Astrocyte of the hippocampus (primary cell): ENCODE measurements around the gene IRX4.

Experiments
- DNase-seq: peaks from one replicate; pipeline ENCODE4 v3.0.0; 2011; ENCODE audit warnings: low read depth, low spot score

Gene IRX4

DNA sequence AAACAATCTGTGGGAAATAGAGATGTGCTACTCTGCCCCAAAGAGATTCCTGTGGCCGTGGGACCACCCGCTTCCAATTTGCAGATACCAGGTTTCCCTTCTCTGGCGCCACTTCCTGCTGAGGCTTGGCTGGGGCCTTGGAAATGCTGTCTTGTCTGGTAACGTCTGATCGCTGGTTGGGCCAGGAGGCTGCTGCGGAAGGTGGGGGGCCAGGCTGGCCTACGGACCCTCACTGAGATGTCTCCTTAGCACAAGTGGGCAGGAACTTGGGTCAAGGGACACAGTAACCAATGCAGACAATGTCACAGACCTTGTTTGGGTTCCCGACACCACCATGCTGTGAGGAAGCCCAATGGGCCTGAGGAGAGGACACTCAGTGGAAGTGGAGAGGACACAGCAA lies 31.7 kb upstream of the IRX4 start:
- DNase-seq: no peak

DNA sequence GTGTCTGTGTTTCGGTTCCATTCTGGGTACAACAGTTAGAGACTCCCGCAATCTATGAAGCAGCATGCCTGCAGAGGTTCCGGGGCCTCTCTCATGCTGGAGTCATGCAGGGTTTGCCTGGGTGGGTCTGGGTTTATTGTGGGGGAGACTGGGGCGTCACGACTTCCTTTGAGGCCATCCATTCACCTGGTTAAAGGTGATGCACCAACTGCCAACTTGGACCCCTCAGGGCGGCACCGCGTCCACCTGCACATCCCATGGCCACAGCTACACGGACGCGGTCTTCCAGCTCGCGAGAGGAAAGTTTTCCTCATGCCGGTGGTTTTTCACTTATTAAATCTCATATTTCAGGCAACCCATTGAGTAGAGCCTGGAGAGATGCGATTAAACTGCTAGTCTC lies 30.9 kb upstream of the IRX4 start:
- DNase-seq: no peak

DNA sequence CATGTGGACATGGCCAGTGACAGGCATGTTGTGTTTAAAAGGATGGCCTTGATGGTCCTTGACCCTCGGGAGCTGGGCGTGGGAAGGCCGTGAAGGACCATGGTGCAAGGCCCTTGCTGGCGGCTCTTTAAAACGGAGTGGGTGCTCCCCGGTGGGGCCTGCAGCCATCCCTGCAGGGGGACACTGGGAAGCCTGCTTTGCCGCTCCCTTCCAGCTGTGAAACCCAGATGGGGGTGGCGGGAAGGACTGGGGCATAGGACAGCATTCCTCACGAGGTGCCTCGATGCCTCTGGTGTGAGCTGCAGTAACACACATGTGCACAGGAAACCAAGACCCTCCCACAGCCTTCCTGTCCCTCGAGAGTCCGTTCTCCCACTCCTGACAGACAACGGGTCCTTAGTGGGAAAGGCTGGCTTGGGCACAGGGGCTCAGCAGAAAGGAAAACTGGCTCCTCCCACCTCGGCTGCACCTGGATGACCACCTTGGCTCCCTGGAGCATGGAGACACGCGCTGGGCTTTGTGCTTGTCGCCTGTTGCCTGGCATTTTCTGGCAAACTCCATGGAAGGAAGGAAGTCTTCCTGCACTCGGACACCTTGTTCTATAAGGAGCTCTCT lies 30.3 kb upstream of the IRX4 start:
- DNase-seq: no peak

DNA sequence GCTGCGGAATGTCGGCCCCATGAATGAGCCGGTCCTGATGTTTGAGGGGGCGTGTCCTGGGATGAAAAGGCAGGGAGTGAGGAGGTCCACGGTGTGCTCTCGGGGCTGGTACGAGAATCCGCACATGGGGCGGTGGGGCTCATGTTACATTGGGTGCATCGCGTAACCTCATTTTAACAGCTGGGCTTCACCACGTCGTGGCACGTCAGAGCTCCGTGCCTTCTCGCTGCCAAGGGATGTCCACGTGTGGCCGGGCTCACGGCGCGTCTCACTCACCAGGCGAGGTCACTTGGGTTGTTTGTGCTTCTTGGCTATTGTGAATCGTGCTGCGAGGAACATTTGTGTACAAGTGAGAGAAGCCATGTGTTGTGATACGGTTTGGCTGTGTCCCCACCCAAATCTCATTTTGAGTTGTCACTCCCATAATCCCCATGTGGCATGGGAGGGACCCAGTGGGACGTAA lies 29.1 kb upstream of the IRX4 start:
- DNase-seq: no peak

DNA sequence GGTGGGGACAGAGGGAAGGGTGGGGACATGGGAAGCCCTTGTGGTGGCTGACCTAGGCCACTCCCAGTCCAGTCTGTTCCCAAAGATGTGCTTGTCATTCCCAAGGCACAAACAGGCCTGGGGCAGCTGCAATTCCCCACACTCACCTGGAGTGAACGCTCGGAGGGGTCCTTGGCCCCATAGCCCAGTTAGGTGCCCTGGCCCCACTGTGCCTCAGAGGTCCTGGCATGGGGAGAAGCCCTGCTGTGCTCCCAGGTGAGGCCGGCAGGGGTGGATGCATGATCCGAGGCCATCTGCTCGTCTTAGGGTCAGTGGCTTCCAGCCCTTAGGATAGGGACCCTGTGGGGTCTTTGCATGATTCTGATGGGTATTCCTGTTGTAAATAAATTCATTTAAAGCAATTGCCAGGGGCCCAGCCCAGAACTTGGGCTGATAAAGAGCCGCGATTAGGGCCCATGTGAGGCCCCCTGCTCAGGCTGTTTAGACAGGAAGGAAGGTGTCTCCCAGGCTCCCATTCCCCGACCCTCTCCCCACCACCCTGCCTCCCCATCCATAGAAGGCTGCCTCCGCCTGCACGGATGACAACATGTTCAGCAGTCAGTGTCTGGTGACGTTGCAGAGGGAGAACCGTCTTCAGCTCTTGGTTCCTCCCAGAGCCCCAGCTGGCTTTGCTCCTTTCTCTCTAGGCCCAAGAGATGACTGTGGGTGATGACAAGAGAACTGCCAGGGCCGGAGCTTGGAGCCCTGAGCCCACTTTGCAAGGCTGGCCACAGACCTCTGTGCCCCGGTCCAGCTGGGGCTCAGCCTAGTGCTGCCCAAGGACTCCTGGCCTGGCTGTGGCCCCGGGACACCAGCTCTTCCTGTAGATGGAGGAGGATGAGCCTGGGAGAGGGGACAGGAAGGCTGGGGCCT lies 28.4 kb upstream of the IRX4 start:
- no peak for DNase-seq

DNA sequence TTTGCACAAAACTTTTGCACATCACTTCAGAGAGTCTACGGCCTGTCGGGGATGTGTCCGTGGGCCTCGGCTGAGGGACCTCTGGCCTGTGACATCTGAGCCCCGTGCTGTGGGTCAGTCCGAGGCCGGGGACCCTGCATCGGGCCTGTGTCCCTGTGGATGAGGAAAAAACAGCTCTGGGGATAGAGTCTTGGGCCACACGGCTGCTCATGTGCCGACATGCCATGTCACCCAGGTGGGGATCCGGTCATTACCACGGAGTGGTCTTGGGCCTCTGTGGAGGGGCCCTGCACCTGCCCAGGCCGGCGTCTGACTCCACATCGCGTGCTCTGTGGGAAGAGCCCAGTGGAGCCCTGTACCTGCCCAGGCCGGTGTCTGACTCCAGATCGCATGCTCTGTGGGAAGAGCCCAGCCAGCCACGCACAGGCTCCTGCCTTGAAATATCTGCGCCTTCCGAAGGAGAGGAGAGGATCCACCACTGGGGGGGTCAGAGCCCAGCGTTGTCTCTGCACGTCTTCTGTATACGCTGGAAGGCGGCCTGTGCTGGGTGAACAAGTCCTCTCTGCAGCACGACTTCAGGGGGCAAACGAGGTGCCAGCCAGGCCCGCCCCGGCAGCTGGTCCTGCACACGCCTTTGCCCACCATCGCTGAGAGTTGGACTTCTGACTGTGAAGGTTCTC lies 27.5 kb upstream of the IRX4 start:
- DNase-seq: no peak

DNA sequence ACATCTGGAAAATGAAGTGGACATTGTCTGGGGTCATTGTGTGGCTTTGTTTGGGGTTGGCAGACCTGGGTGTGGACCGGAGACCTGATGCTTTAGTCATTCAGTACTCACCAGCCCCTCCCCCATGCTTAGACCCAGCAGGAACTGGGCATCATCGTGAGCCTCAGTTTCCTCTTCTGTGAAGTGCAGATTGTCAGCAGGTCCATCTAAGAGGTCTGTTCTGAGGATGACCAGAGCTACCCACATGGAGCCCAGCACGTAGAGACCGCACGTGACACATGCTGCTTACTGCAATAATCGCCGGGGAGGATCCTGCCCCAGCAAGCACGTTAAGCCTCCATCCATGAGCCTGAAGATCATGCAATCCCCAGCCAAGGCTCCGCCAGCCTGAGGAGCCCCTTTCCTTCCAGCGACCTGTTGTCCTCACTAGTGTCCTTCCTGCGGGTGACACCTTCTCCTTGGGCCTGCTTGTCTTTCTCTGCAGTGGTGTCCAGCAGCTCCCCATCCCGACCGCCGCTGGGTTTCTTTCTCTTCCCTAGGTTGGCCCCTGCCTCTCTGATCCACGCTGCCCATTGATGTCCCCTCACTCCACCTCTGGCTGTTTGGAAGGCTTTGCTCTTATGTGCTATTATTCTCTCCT lies 26.7 kb upstream of the IRX4 start:
- no peak for DNase-seq

DNA sequence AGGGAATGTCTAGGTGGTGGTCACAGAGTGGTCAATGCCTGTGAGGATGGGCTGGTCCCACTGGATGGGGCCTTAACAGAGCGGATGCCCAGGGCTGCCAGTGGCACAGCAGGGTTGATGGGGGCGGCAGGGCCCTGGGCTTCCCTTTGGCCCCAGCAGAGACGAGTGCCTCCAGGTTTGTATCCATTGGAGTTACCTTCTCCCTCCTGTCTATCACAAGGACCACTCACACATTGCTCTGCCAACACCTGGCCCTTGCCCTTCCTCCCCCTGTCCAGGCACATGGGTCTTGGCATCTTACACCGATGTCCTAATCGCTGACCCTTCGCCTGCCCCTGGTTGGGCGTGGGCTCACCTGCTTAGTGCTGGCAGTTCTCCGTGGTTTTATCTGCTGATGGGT lies 26.2 kb upstream of the IRX4 start:
- DNase-seq: no peak

DNA sequence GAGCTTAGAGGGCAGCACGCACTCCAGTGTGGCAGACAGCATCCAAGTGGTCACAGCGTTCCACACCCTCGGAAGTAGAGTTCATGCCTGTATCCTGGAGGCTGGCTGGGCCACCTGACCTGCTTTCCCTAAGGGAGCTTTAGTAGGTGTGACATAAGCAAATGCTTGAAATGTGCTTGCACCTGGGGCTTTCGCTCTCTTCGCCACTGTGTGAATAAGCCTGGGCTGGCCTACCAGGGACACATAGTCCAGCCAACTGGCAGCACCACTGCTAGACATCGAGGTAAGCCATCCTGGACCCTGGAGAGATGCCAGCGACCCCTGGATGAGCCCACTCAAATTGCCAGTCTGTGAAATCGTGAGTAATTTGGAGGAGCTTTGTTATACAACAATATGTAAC lies 24.9 kb upstream of the IRX4 start:
- no peak for DNase-seq

DNA sequence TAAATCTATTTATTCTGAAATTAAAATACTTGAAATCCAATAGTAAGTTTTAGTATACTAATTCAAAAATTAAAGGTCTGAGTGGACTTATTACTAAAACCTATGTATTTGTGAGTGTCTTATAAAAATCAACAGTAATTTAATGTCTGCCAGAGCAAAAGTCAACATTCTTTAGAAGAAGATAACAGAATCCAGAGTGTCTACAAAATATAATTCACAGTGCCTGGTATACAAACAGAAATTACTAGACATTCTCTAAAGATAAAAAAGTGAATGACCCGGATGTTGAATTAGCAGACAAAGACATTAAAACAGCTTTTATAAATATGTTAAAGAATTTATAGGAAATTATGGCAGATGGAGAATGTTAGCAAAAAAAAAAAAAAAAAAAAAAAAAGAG lies 22.4 kb upstream of the IRX4 start:
- no peak for DNase-seq

DNA sequence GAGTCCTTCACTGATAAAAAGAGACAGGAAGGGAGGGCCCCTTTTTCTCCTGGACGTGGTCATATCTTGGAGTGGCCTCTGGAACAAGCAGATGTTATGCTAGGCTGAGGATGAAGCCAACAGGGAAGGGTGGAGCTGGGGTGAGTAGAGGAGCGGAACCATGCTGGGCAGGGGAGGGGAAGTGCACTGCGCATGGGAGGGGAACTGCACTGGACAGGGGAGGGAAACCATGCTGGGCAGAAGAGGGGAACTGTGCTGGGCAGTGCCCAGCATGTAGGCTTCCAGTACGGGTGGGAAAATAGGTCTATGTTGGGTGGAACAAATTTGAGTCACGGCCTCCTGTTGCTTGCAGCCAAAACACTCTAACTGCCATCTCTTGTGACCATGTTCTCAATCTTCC lies 19.3 kb upstream of the IRX4 start:
- DNase-seq: no peak

DNA sequence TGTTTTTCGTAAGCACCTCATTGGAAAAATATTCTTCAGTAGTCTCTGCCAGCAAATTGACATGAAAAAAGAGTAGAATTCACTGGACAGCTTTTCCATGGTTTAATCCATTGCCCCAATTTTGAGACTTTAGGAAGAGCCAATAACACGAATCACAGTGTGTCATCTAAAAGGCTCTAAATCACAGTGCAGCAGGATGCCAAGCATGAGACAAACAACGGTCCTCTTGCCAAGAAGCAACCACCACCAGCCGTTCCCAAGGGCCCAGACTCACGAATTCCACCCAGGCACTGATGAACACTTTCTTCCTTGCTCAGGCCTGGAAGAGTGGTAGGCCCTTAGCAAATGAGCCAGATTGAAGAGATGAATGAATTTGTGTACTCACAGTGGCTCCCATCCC lies 18.3 kb upstream of the IRX4 start:
- DNase-seq: no peak

DNA sequence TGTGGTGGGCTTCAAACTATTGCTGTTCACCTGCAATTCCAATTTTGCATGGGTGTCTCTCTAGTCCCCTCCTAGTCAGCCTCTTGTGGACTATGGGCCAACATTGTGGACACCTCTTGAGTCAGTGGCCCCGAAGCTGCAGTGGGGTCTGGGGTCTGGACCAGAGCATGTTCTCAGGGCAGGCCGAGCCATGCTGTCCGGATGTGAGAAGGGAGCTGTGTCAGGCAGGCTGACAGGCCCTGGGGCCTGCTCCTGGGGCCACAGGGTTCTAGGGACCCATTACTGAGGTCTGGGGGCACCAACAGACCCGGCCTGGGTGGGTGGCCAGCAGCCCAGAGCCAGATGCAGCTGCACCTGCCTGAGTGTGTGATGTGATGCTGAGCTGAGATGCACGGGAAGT lies 16.5 kb upstream of the IRX4 start:
- no peak for DNase-seq

DNA sequence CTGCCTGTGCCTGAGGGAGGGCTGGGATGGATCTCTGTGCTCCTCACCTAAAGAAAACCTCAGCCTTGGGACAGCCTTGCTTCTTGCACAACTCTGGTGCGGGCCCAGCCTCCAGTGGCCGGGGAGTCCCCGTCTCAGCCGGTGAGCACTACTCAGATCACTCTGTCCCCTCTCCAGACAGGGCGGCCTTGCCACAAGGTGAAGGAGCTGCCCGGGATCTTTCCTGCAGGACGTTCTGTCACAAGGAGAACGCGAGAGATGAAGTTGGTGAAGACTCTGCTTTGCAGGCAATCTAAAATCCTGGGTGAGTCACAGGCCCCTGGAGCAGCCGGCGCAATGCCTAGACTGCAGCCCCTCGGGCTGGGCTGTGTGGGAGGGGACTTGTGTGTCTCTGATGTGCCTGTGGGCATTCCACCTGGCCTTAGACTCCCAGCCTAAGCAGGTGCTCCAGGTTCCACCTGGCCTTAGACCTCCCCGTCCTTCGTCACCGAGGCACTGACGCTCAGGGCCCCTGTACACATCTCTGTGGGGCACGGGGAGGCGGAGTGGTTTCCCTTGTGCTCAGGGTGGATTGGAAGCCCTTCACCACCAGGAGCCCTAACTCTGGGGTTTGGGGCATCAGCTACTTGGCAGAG lies 15.2 kb upstream of the IRX4 start:
- no peak for DNase-seq

DNA sequence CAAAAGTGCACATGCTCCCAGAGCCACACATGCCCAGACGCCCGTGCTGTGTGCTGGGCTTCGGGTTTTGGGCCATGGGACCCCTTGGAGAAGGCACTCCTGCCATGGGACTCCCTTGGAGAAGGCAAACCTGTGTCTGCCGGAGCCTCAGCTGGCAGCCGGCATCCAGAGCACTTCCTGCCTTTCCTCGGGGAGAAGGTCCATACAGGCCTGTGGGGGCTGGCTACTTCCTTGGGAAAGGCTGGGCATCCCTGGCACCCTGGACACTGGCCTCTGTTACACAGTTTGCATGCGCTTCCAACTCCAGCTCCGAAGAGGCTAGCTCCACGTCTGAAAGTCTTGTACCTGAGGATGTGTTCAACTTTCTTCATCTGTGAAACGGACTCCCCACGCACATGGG lies 14.7 kb upstream of the IRX4 start:
- no peak for DNase-seq

DNA sequence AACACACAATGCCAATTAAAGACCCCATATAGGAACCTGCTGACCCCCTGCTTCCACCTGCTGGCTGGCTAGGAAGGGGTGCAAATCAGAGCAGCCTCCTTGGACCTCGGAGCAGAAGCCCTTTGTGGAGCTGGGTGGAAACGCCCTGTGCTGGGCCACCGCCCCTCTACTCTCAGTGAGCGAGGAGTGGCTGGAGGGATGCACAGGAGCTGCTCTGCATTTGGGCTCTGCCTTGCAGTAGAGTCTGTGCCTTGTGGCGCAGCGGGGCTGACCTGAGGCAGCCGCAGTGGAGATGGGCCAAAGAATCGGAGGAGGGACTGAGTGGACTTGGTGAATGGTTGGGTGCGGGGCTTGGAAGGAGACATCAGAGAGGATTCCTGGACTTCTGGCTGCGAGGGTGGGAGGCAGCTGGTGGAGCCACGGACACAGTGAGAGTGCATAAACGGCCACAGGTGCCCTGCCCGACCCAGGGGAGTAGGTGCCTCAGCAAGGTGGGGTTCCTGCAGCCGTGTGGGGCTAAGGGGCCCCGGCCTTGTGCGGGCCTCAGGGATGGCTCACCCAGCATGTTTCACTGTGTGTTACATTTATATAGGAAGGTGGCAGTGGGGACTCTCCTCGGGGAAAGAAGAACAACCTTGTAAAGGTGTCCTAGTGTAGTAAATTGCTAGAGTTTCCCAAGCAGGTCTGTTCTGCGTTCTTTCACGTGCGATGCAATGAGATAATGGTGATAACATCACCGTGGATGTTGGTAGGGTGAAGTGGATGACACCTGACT lies 14.1 kb upstream of the IRX4 start:
- no peak for DNase-seq

DNA sequence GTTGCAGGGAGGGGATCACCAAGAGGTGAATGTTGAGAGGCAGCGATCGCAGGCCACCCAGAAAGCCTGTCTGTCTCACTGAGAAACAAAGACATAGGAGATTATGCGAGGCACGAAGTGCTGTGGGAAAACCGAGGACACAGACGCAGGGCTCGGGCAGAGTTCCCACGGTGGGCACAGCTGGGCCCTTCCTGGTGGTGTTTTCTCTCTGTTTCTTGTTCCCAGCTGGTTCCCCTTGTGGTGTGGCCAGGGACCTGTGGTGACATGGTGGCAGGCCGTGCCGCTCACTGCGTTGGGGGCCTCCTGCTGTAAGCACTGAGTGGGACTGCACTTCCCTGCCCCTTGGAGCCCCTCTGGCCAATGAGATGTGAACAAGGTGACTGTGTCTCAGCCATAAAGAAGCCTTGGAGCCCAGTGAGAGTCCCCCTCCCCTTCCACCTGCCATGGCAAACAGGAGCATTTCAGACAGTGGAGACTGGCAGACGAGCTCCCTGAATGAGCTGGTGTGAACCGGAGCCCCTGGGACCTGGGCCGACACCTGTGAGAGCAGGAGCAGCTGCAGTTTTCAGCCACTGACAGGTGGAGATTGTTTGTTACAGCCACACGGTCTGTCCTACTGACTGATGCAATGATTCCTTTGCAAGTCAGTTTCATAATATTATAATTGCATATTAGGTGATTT lies 13.2 kb upstream of the IRX4 start:
- no peak for DNase-seq

DNA sequence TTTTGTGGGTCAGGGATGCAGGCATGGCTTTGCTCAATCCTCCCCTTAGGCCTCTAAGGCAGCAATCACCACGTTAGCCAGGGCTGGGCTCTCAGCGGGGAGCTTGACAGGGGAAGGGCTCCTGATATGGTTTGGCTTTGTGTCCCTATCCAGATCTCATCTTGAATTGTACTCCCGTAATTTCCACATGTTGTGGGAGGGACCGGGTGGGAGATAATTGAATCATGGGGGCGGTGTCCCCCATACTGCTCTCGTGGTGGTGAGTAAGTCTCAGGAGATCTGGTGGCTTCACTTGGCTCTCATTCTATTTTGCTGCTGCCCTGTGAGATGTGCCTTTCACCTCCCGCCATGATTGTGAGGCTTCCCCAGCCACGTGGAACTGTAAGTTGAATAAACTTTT lies 11.5 kb upstream of the IRX4 start:
- no peak for DNase-seq

DNA sequence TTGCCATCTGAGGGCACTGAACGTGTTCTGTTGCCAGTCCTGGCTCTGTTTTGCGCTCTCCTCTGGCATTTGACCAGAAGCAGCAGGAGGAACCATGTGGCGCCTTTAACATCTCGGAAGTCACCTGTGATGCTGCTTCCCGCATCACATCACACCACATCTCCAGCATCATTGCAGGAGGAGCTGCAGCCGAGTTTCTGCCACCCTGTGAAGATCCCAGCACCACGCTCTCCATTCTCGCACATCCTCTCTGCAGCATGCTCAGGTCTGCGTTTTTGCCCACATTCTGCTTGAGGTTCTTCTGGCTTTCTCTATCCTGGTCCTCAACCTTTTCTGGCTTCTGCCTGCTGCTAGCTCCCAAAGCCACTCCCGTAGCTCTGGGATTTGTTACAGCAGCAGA lies 11.0 kb upstream of the IRX4 start:
- DNase-seq: no peak

DNA sequence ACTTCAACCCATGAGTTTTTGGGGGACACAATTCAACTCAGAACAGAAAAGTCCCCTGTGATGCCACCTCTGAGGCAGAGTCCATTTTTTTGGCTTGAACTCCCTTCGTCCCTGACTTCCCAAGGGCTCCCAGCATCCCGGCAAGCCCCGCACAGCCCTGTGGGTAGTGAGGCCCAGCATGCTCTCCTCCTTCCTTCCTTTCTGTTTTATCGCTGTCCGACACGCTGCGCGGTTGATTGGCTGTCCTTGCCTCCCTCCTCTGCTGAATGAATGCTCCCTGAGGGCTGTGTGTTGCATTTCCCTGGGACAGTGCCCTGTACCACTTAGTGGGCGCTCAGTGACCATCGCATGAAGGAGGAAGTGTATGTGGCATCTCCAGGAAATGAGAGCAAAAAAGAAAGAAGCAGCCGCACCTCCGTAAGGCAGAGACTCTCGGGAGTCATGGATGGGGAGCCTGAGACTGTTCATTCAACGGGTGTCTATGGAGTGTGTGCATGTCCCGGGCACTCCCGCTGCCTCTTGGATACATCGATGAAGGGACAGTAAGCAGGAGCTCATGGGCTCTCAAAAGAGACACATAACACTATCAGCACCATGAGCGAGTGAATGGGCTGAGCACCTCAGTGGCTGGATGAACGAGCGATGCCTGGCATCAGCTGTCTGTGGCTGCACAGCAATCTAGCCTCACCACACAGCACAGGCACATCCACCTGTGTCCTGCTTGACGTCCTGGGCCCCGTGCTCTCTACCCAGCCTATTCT lies 10.1 kb upstream of the IRX4 start:
- no peak for DNase-seq
